OCI-LY1 (cell line): ENCODE results near the gene PTPRE.

Source experiments
- EZH2 ChIP-seq: fragments of 200-600 bp; sonication (generic), shearing (Covaris generic); IDR thresholded peaks from 2 replicates; pipeline ENCODE4 v1.8.0; 2017; ENCODE audit warnings: borderline replicate concordance, mixed run types, mild to moderate bottlenecking, antibody characterized with exemption, low read length, moderate library complexity, mixed read lengths
- TF ChIP-seq, protein P1 (sequence below): fragments of 200-600 bp; sonication (generic), shearing (Covaris generic); IDR thresholded peaks from 2 replicates; pipeline ENCODE4 v1.5.1; 2017; ENCODE audit warnings: mild to moderate bottlenecking, antibody characterized with exemption, low read length, moderate library complexity, mixed read lengths

DNA sequence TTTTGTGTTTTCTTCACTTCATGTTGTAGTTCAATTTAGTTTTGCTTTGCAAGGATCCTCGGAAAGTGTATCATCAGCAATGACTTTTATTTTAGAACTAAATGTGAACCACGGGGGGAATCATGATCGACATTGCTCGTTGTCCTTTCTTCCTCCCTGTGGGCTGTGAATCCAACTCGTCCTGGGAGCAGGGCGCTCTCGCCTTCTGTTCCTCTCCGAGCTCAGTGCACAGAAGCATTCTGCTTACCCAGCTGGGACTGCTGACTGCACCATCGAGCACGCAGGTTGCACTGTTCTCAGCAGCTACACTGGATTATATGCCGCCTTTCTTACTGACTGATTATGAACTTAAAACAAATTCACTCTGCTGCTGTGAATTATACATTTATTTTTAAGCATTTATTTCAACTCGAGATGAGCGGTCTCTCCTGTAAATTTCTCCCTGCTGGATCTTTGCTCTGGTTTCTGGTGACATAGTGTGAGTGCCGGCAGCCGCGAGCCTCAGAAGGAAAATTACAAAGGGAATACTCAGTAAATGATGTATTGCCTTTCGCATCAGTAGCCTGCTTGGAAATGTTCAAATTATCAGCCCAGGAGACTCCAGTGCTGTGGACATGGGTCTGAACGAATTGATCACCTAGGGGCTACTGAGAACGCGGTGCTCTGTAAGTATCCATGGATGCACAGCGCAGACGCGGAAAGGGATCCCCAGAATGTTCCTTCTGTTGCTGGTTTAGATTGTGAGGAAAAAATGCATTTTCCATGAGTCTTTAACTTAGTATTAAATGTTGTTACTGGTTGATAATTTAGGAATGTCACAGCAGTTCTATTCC lies 92.6 kb downstream of the PTPRE start:
- TF ChIP-seq EZH2 = no peak
- TF ChIP-seq, protein P1, sequence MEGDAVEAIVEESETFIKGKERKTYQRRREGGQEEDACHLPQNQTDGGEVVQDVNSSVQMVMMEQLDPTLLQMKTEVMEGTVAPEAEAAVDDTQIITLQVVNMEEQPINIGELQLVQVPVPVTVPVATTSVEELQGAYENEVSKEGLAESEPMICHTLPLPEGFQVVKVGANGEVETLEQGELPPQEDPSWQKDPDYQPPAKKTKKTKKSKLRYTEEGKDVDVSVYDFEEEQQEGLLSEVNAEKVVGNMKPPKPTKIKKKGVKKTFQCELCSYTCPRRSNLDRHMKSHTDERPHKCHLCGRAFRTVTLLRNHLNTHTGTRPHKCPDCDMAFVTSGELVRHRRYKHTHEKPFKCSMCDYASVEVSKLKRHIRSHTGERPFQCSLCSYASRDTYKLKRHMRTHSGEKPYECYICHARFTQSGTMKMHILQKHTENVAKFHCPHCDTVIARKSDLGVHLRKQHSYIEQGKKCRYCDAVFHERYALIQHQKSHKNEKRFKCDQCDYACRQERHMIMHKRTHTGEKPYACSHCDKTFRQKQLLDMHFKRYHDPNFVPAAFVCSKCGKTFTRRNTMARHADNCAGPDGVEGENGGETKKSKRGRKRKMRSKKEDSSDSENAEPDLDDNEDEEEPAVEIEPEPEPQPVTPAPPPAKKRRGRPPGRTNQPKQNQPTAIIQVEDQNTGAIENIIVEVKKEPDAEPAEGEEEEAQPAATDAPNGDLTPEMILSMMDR = no peak
